Prostate gland (tissue), 2 donors: ENCODE results near the gene NRAP. TPM values are rescaled to one million over a fixed set of nuclear protein-coding genes. Genes with fewer than 3 reads are reported as not detected.

ENCODE experiments used
- DNase-seq: peaks from one replicate; pipeline ENCODE4 v3.0.0-alpha.2; 2019; ENCODE audit warnings: low spot score
- H3K27ac ChIP-seq, 2 donors: fragments of 200-600 bp; sonication (generic); 2 replicates each; pipeline ENCODE4 v1.5.1; 2017 to 2019
- H3K27me3 ChIP-seq: fragments of 200-600 bp; sonication (generic); replicated peaks from 2 replicates; pipeline ENCODE4 v1.5.1; 2019; ENCODE audit not compliant: insufficient read depth
- H3K36me3 ChIP-seq, 2 donors: fragments of 200-600 bp; sonication (generic); 1 replicate in 1 of 2; 2 replicates in 1 of 2; pipeline versions ENCODE4 v1.5.1 to v1.8.1; 2017 to 2019
- H3K4me1 ChIP-seq: fragments of 200-600 bp; sonication (generic); replicated peaks from 2 replicates; pipeline ENCODE4 v1.5.1; 2019
- H3K4me3 ChIP-seq, 2 donors: fragments of 200-600 bp; sonication (generic); 2 replicates each; pipeline ENCODE4 v1.5.1; 2017 to 2019
- H3K9me3 ChIP-seq: fragments of 200-600 bp; sonication (generic); 2 replicates; pipeline ENCODE4 v1.5.1; 2017
- POLR2A ChIP-seq: fragments of 450-650 bp; IDR thresholded peaks from one replicate; pipeline ENCODE4 v1.6.1; 2016; ENCODE audit warnings: antibody characterized with exemption, mild to moderate bottlenecking
- POLR2AphosphoS5 ChIP-seq: sonication (generic); formaldehyde crosslinking; IDR thresholded peaks from one replicate; pipeline ENCODE4 v1.6.1; 2017; ENCODE audit warnings: antibody characterized with exemption
- WGBS: methylation state at CpG from one replicate; pipeline ENCODE4 v1.1.5; 2018; 5-methylcytosine and 5-hydroxymethylcytosine counted together
- intact Hi-C: fragments of 100-400 bp; cut with DNase I; formaldehyde crosslinking; loops from one replicate; pipeline ENCODE4 v1.14.2; 2022
- total RNA-seq, 2 donors: library from RNA; depleted of rRNA; stranded (reverse); fragments of >200 nt; gene quantifications; one replicate each; pipeline ENCODE4 v1.1.0, GENCODE V29; 2016
- TF ChIP-seq, protein P1 (sequence below), 4 experiments: fragments of 200-600 bp in 2 of 4; fragments of 450-650 bp in 2 of 4; sonication (generic) in 2 of 4; IDR thresholded peaks; 1 replicate in 3 of 4; 2 replicates in 1 of 4; pipeline ENCODE4 v1.5.1; 2016 to 2019; ENCODE audit warnings: antibody characterized with exemption in 4 of 4, mild to moderate bottlenecking in 2 of 4, moderate library complexity in 2 of 4

NRAP gene
- total RNA-seq, 2 donors from 2014 or later: 0.85 to 11.2 TPM

- Histone ChIP-seq H3K9me3 (no peaks in the 10 kb centered on the region), H3K4me1 (no peaks in the 10 kb centered on the region), H3K27me3 (no peaks in the 10 kb centered on the region), H3K4me3 (no peak overlapping the region), H3K36me3 (no peaks in the 10 kb centered on the region), H3K27ac (no peak overlapping the region)
- TF ChIP-seq POLR2AphosphoS5 (no peak), POLR2A (no peak)
- TF ChIP-seq, protein P1, sequence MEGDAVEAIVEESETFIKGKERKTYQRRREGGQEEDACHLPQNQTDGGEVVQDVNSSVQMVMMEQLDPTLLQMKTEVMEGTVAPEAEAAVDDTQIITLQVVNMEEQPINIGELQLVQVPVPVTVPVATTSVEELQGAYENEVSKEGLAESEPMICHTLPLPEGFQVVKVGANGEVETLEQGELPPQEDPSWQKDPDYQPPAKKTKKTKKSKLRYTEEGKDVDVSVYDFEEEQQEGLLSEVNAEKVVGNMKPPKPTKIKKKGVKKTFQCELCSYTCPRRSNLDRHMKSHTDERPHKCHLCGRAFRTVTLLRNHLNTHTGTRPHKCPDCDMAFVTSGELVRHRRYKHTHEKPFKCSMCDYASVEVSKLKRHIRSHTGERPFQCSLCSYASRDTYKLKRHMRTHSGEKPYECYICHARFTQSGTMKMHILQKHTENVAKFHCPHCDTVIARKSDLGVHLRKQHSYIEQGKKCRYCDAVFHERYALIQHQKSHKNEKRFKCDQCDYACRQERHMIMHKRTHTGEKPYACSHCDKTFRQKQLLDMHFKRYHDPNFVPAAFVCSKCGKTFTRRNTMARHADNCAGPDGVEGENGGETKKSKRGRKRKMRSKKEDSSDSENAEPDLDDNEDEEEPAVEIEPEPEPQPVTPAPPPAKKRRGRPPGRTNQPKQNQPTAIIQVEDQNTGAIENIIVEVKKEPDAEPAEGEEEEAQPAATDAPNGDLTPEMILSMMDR (IDR thresholded peaks at IDR 0.05): no peak
- DNase-seq: no peak
- 55% methylated on average over 5 of the region's 5 CpGs for WGBS
- intact Hi-C loops: no loop called here
Observed at GRCh38 chr10:113554214-113554613, 109.6 kb downstream of the NRAP start.

- intact Hi-C loops: no loop called here
- 71% methylated on average over 2 of the region's 2 CpGs for WGBS
- no peaks in the 10 kb centered on the region for H3K4me1 ChIP-seq
- H3K4me3 ChIP-seq: no peak overlapping the region
- no peaks in the 10 kb centered on the region for H3K9me3 ChIP-seq
- H3K27ac ChIP-seq: no peak overlapping the region
- H3K27me3 ChIP-seq: no peaks in the 10 kb centered on the region
- no peaks in the 10 kb centered on the region for H3K36me3 ChIP-seq
- TF ChIP-seq, protein P1 (IDR thresholded peaks at IDR 0.05): no peak
- TF ChIP-seq POLR2A (no peak), POLR2AphosphoS5 (no peak)
- DNase-seq: no peak
Observed at GRCh38 chr10:113553149-113553548, 110.7 kb downstream of the NRAP start.

GRCh38 chr10:113552701-113553100, 111.1 kb downstream of the NRAP start, which contains the start of gene HABP2:
Gene HABP2 (plus strand): TSS chr10:113553053. CDS start chr10:113553122, 69 bp downstream.
- Histone ChIP-seq H3K27me3 (no peaks in the 10 kb centered on the region), H3K4me1 (no peaks in the 10 kb centered on the region), H3K4me3 (no peak within 1 kb of the TSS), H3K36me3 (no peaks in the 10 kb centered on the region), H3K9me3 (no peaks in the 10 kb centered on the region), H3K27ac (no peak within 1 kb of the TSS)
- TF ChIP-seq POLR2AphosphoS5: no peak
- no peak for TF ChIP-seq POLR2A
- TF ChIP-seq, protein P1 (IDR thresholded peaks at IDR 0.05): no peak
- WGBS: 20% methylated on average over 3 of the region's 3 CpGs
- intact Hi-C loops: no loop called here
- DNase-seq: no peak

- Histone ChIP-seq H3K27me3 (no peaks in the 10 kb centered on the region), H3K4me3 (no peak overlapping the region), H3K27ac (no peak overlapping the region), H3K4me1 (no peaks in the 10 kb centered on the region), H3K9me3 (no peaks in the 10 kb centered on the region), H3K36me3 (no peaks in the 10 kb centered on the region)
- DNase-seq: peak; percentile 87
- TF ChIP-seq POLR2A (no peak), POLR2AphosphoS5 (peak; percentile 87)
- WGBS: 46% methylated on average over 3 of the region's 3 CpGs
- intact Hi-C loops: no loop called here
Observed at GRCh38 chr10:113552014-113552413, 111.8 kb downstream of the NRAP start.

DNA sequence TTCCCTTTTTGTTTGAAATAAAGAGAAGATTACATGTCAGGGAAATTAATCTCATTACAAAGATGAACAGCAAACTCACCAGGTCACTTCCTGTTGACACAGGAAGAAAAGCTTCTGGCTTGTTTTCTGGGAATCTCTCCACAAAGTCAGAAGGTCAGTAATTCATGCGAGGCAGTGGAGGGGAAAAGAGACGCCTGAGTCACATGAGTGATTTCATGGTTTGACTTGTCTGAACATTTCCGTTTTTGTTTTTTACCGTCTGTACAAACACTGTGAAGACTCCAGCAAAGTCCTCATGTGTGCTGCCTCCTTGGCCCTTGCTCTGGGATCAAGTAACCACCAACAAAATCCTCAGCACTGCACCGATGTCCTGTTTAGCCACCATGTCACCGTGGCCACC, 113.5 kb downstream of the NRAP start:
- TF ChIP-seq, protein P1 (IDR thresholded peaks at IDR 0.05): no peak
- peak; percentile 40 for TF ChIP-seq POLR2AphosphoS5
- Histone ChIP-seq H3K4me1 (no peaks in the 10 kb centered on the region), H3K36me3 (no peaks in the 10 kb centered on the region), H3K27me3 (no peaks in the 10 kb centered on the region), H3K4me3 (no peak overlapping the region), H3K9me3 (no peaks in the 10 kb centered on the region), H3K27ac (peak overlapping the region in 1 of 2 donors; percentile 2)
- peak; percentile 16 for DNase-seq
- WGBS: 27% methylated on average over 6 of the region's 6 CpGs
- intact Hi-C loops: no loop called here
